SK-N-SH treated with all-trans-retinoic acid at 6 μM for 48 hours (cell line): ENCODE data around the gene ANKRD11.

ENCODE experiments used
- ATAC-seq: fragments of 200-7000 bp; cut with Tn5 transposase; 3 replicates; pipeline ENCODE4 v1.9.1; 2020; ENCODE audit warnings: mild to moderate bottlenecking, moderate library complexity
- ARNTL ChIP-seq: fragments of 450-650 bp; formaldehyde crosslinking; IDR thresholded peaks from 2 replicates; pipeline ENCODE4 v1.5.0; 2020; ENCODE audit warnings: low read depth, mild to moderate bottlenecking, moderate library complexity, borderline replicate concordance
- BACH2 ChIP-seq: fragments of 250-450 bp; sonication (Bioruptor Pico); IDR thresholded peaks from 2 replicates; pipeline ENCODE4 v1.9.0; 2021; ENCODE audit warnings: mild to moderate bottlenecking, borderline replicate concordance
- ESRRG ChIP-seq: fragments of 250-450 bp; sonication (Bioruptor Pico); IDR thresholded peaks from 2 replicates; pipeline ENCODE4 v1.6.1; 2021; ENCODE audit warnings: mild to moderate bottlenecking
- GLIS3 ChIP-seq: fragments of 250-450 bp; sonication (Bioruptor Pico); IDR thresholded peaks from 2 replicates; pipeline ENCODE4 v1.5.0; 2020; ENCODE audit warnings: mild to moderate bottlenecking, moderate library complexity
- ISL1 ChIP-seq: fragments of 250-450 bp; sonication (Bioruptor Pico); IDR thresholded peaks from 2 replicates; pipeline ENCODE4 v2.1.2; 2022; ENCODE audit warnings: mild to moderate bottlenecking, moderate library complexity
- OSR1 ChIP-seq: fragments of 250-450 bp; sonication (Bioruptor Pico); IDR thresholded peaks from 2 replicates; pipeline ENCODE4 v1.8.0; 2022; ENCODE audit warnings: moderate library complexity, mild to moderate bottlenecking, inconsistent platforms
- PPARA ChIP-seq: fragments of 250-450 bp; sonication (Bioruptor Pico); IDR thresholded peaks from 2 replicates; pipeline ENCODE4 v1.5.0; 2020; ENCODE audit warnings: mild to moderate bottlenecking, borderline replicate concordance
- RARB ChIP-seq: fragments of 250-450 bp; sonication (Bioruptor Pico); IDR thresholded peaks from 2 replicates; pipeline ENCODE4 v1.8.0; 2021; ENCODE audit warnings: mild to moderate bottlenecking, moderate library complexity
- SNAI2 ChIP-seq: fragments of 250-450 bp; sonication (Bioruptor Pico); IDR thresholded peaks from 2 replicates; pipeline ENCODE4 v1.5.0; 2020; ENCODE audit warnings: mild to moderate bottlenecking, moderate library complexity
- TCF4 ChIP-seq: fragments of 250-450 bp; sonication (Bioruptor Pico); IDR thresholded peaks from 2 replicates; pipeline ENCODE4 v1.8.0; 2021; ENCODE audit warnings: mild to moderate bottlenecking, moderate library complexity, borderline replicate concordance
- TOX ChIP-seq: fragments of 250-450 bp; sonication (Bioruptor Pico); IDR thresholded peaks from 2 replicates; pipeline ENCODE4 v1.8.0; 2021; ENCODE audit warnings: mild to moderate bottlenecking, moderate library complexity, borderline replicate concordance
- ZC3H10 ChIP-seq: fragments of 250-450 bp; sonication (Bioruptor Pico); IDR thresholded peaks from 2 replicates; pipeline ENCODE4 v1.5.1; 2021; ENCODE audit warnings: mild to moderate bottlenecking, moderate library complexity
- ZFP3 ChIP-seq: fragments of 250-450 bp; sonication (Bioruptor Pico); IDR thresholded peaks from 2 replicates; pipeline ENCODE4 v1.5.0; 2020; ENCODE audit warnings: mild to moderate bottlenecking, moderate library complexity
- ZFP30 ChIP-seq: fragments of 450-650 bp; formaldehyde crosslinking; IDR thresholded peaks from 2 replicates; pipeline ENCODE4 v1.5.0; 2022; ENCODE audit warnings: mild to moderate bottlenecking, moderate library complexity
- ZNF565 ChIP-seq: fragments of 450-650 bp; formaldehyde crosslinking; conservative IDR thresholded peaks from 2 replicates; pipeline ENCODE4 v1.5.0; 2020; ENCODE audit warnings: low read depth, mild to moderate bottlenecking, moderate library complexity
- ZNF70 ChIP-seq: fragments of 450-650 bp; formaldehyde crosslinking; IDR thresholded peaks from 2 replicates; pipeline ENCODE4 v1.5.0; 2020; ENCODE audit warnings: mild to moderate bottlenecking, moderate library complexity
- TF ChIP-seq, protein P1 (sequence below): fragments of 250-450 bp; sonication (Bioruptor Pico); IDR thresholded peaks from 2 replicates; pipeline ENCODE4 v1.8.0; 2021; ENCODE audit warnings: low read depth, mild to moderate bottlenecking, moderate library complexity, borderline replicate concordance
- TF ChIP-seq, protein P2 (sequence below): fragments of 250-450 bp; sonication (Bioruptor Pico); IDR thresholded peaks from 2 replicates; pipeline ENCODE4 v1.5.0; 2020; ENCODE audit warnings: mild to moderate bottlenecking, moderate library complexity
- TF ChIP-seq, protein P3 (sequence below): fragments of 250-450 bp; sonication (Bioruptor Pico); IDR thresholded peaks from 2 replicates; pipeline ENCODE4 v1.8.0; 2020; ENCODE audit warnings: mild to moderate bottlenecking, moderate library complexity, borderline replicate concordance
- TF ChIP-seq, protein P4 (sequence below): fragments of 250-450 bp; sonication (Bioruptor Pico); IDR thresholded peaks from 2 replicates; pipeline ENCODE4 v1.5.1; 2020; ENCODE audit warnings: low read depth, mild to moderate bottlenecking, moderate library complexity

Gene ANKRD11

DNA sequence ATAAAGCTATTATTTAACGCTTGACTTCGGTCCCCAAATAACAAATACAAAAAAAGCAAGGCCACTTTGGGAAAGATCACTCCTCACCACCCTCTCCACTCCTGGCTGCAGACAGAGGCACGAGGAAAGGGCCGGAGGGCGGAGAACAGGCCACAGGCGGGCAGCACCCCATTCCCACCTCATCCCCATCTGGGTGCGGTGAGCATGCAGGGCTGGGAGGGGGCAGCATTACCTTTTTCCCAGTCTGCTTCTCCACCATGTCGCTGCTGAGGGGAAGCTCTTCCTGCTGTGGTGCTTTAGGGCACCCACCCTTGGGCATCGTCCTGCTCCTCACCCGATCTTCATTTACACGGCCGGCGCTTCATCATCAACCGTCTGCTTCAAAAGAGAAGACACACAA is 173.7 kb downstream of the ANKRD11 start:
- no peak for ATAC-seq
- TF ChIP-seq ARNTL (no peak), ZFP3 (CRISPR knock-in tag) (no peak), TCF4 (CRISPR knock-in tag) (no peak), TOX (CRISPR knock-in tag) (no peak), ZNF70 (CRISPR knock-in tag) (no peak), ZC3H10 (CRISPR knock-in tag) (no peak)
- TF ChIP-seq, protein P1, sequence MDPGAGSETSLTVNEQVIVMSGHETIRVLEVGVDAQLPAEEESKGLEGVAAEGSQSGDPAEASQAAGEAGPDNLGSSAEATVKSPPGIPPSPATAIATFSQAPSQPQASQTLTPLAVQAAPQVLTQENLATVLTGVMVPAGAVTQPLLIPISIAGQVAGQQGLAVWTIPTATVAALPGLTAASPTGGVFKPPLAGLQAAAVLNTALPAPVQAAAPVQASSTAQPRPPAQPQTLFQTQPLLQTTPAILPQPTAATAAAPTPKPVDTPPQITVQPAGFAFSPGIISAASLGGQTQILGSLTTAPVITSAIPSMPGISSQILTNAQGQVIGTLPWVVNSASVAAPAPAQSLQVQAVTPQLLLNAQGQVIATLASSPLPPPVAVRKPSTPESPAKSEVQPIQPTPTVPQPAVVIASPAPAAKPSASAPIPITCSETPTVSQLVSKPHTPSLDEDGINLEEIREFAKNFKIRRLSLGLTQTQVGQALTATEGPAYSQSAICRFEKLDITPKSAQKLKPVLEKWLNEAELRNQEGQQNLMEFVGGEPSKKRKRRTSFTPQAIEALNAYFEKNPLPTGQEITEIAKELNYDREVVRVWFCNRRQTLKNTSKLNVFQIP: no peak
- TF ChIP-seq, protein P2, sequence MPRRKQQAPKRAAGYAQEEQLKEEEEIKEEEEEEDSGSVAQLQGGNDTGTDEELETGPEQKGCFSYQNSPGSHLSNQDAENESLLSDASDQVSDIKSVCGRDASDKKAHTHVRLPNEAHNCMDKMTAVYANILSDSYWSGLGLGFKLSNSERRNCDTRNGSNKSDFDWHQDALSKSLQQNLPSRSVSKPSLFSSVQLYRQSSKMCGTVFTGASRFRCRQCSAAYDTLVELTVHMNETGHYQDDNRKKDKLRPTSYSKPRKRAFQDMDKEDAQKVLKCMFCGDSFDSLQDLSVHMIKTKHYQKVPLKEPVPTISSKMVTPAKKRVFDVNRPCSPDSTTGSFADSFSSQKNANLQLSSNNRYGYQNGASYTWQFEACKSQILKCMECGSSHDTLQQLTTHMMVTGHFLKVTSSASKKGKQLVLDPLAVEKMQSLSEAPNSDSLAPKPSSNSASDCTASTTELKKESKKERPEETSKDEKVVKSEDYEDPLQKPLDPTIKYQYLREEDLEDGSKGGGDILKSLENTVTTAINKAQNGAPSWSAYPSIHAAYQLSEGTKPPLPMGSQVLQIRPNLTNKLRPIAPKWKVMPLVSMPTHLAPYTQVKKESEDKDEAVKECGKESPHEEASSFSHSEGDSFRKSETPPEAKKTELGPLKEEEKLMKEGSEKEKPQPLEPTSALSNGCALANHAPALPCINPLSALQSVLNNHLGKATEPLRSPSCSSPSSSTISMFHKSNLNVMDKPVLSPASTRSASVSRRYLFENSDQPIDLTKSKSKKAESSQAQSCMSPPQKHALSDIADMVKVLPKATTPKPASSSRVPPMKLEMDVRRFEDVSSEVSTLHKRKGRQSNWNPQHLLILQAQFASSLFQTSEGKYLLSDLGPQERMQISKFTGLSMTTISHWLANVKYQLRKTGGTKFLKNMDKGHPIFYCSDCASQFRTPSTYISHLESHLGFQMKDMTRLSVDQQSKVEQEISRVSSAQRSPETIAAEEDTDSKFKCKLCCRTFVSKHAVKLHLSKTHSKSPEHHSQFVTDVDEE (CRISPR knock-in tag): no peak

DNA sequence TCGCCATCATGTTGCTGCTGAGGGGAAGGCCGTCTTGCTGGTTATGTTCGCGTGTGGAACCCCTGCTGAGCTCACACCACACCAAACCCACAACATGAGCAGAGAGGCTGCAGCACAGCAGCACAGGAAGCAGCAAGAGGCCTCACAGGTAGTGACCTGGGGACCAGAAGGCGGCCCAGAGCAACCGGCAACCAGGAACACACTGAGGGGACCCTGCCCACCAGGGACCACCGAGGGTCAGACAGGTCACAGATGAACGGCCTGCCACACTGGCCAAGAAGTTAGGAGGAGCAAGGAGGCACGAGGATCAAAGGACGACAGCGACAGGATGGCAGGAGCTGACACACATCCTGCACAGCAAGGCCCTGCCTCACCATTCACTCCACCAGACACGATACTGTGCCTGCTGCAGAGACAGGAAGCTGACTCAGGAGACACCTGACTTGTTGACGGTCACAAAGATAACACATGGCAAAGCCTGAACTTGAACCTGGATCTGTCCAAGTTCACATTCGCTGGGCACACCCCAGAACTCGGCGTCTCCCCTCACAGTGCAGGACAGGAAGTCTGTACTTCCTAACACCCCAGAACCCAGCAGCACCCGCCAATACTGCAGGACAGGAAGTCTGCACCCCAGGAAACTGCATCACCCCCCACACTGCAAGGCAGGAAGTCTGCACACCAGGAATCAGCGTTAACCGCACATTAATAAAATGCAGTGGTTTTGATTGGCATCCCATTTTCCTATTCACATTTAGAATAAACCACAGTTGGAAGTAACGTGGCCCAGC is 174.4 kb downstream of the ANKRD11 start:
- peak; percentile 65 for ATAC-seq
- TF ChIP-seq ARNTL: no peak
- no peak for TF ChIP-seq BACH2 (CRISPR knock-in tag)
- no peak for TF ChIP-seq SNAI2 (CRISPR knock-in tag)
- TF ChIP-seq ZFP30 (CRISPR knock-in tag): no peak
- no peak for TF ChIP-seq GLIS3 (CRISPR knock-in tag)
- TF ChIP-seq, protein P1: no peak
- TF ChIP-seq, protein P3, sequence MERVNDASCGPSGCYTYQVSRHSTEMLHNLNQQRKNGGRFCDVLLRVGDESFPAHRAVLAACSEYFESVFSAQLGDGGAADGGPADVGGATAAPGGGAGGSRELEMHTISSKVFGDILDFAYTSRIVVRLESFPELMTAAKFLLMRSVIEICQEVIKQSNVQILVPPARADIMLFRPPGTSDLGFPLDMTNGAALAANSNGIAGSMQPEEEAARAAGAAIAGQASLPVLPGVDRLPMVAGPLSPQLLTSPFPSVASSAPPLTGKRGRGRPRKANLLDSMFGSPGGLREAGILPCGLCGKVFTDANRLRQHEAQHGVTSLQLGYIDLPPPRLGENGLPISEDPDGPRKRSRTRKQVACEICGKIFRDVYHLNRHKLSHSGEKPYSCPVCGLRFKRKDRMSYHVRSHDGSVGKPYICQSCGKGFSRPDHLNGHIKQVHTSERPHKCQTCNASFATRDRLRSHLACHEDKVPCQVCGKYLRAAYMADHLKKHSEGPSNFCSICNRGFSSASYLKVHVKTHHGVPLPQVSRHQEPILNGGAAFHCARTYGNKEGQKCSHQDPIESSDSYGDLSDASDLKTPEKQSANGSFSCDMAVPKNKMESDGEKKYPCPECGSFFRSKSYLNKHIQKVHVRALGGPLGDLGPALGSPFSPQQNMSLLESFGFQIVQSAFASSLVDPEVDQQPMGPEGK (CRISPR knock-in tag): no peak
- no peak for TF ChIP-seq ESRRG (CRISPR knock-in tag)
- TF ChIP-seq, protein P4, sequence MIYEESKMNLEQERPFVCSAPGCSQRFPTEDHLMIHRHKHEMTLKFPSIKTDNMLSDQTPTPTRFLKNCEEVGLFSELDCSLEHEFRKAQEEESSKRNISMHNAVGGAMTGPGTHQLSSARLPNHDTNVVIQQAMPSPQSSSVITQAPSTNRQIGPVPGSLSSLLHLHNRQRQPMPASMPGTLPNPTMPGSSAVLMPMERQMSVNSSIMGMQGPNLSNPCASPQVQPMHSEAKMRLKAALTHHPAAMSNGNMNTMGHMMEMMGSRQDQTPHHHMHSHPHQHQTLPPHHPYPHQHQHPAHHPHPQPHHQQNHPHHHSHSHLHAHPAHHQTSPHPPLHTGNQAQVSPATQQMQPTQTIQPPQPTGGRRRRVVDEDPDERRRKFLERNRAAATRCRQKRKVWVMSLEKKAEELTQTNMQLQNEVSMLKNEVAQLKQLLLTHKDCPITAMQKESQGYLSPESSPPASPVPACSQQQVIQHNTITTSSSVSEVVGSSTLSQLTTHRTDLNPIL (CRISPR knock-in tag): no peak
- TF ChIP-seq RARB: no peak
- no peak for TF ChIP-seq TCF4 (CRISPR knock-in tag)
- no peak for TF ChIP-seq OSR1 (CRISPR knock-in tag)
- TF ChIP-seq PPARA (CRISPR knock-in tag): no peak
- TF ChIP-seq ZNF565: no peak

DNA sequence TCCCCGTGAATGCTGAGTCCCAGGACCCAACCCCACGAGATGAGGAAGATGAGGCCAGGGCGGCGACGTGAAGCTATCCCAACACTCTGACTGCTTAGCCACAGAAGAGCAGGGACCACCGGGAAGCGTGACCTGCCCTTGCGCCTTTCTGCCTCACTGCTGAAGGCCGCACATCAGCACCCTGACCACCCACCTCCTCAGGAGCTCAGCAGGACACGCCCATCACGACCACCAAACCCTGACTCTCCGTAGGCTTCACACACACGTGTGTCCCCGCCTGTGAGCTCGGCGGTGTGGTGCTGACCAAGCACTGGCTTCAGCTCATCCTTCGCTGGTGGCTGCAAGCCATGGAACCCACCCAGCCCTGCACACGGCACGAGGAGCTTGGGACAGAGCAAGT is 175.1 kb downstream of the ANKRD11 start:
- ATAC-seq: no peak
- TF ChIP-seq ZNF565: no peak
- TF ChIP-seq BACH2 (CRISPR knock-in tag): no peak
- no peak for TF ChIP-seq TOX (CRISPR knock-in tag)
- TF ChIP-seq, protein P4 (CRISPR knock-in tag): no peak
- no peak for TF ChIP-seq ARNTL
- TF ChIP-seq OSR1 (CRISPR knock-in tag): no peak
- TF ChIP-seq ISL1 (CRISPR knock-in tag): no peak
